HEK293 (cell line): ENCODE data around the gene RPL10.

Experiments
- AEBP2 ChIP-seq: fragments of 450-650 bp; formaldehyde crosslinking; IDR thresholded peaks from 2 replicates; pipeline ENCODE4 v1.5.1; 2016; ENCODE audit warnings: missing biosample characterization, missing genetic modification characterization, borderline replicate concordance
- BCL11A ChIP-seq: fragments of 450-650 bp; formaldehyde crosslinking; IDR thresholded peaks from 2 replicates; pipeline ENCODE4 v1.5.1; 2016; ENCODE audit warnings: low read depth, missing biosample characterization, missing genetic modification characterization
- CTCF ChIP-seq: fragments of 450-650 bp; formaldehyde crosslinking; IDR thresholded peaks from 2 replicates; pipeline ENCODE4 v1.5.1; 2016; ENCODE audit warnings: missing biosample characterization, missing genetic modification characterization
- EGR2 ChIP-seq: fragments of 450-650 bp; formaldehyde crosslinking; IDR thresholded peaks from 2 replicates; pipeline ENCODE4 v1.5.1; 2016; ENCODE audit warnings: low read depth, missing biosample characterization, missing genetic modification characterization
- ELK4 ChIP-seq: IDR thresholded peaks from 2 replicates; pipeline ENCODE4 v1.6.1; 2011; ENCODE audit warnings: mild to moderate bottlenecking, low read depth, low read length, borderline replicate concordance
- GLIS2 ChIP-seq: fragments of 450-650 bp; formaldehyde crosslinking; IDR thresholded peaks from 2 replicates; pipeline ENCODE4 v1.5.1; 2016; ENCODE audit warnings: missing biosample characterization, missing genetic modification characterization
- PRDM6 ChIP-seq: fragments of 450-650 bp; formaldehyde crosslinking; IDR thresholded peaks from 2 replicates; pipeline ENCODE4 v1.5.1; 2017; ENCODE audit warnings: missing biosample characterization, missing genetic modification characterization
- RBAK ChIP-seq: fragments of 450-650 bp; formaldehyde crosslinking; IDR thresholded peaks from 2 replicates; pipeline ENCODE4 v1.5.1; 2016; ENCODE audit warnings: missing biosample characterization, missing genetic modification characterization
- SETDB1 ChIP-seq: IDR thresholded peaks from one replicate; pipeline ENCODE4 v1.6.1; 2017; ENCODE audit warnings: mild to moderate bottlenecking, low read length, moderate library complexity, mixed read lengths; ENCODE audit not compliant: insufficient read length
- TRIM28 ChIP-seq: IDR thresholded peaks from 2 replicates; pipeline ENCODE4 v1.6.1; 2011; ENCODE audit warnings: low read length, control low read depth, borderline replicate concordance
- ZBTB11 ChIP-seq: fragments of 450-650 bp; formaldehyde crosslinking; conservative IDR thresholded peaks from 2 replicates; pipeline ENCODE4 v1.5.1; 2016; ENCODE audit warnings: low read depth, missing biosample characterization, missing genetic modification characterization
- ZBTB20 ChIP-seq: fragments of 450-650 bp; formaldehyde crosslinking; IDR thresholded peaks from 2 replicates; pipeline ENCODE4 v1.5.1; 2016; ENCODE audit warnings: missing biosample characterization, missing genetic modification characterization
- ZBTB48 ChIP-seq: fragments of 450-650 bp; formaldehyde crosslinking; IDR thresholded peaks from 2 replicates; pipeline ENCODE4 v1.5.1; 2016; ENCODE audit warnings: missing biosample characterization, missing genetic modification characterization
- ZBTB6 ChIP-seq: fragments of 450-650 bp; formaldehyde crosslinking; IDR thresholded peaks from 2 replicates; pipeline ENCODE4 v1.5.1; 2017; ENCODE audit warnings: missing biosample characterization, missing genetic modification characterization
- ZFP3 ChIP-seq: fragments of 450-650 bp; formaldehyde crosslinking; IDR thresholded peaks from 2 replicates; pipeline ENCODE4 v1.5.1; 2016; ENCODE audit warnings: low read depth, missing biosample characterization, missing genetic modification characterization
- ZNF114 ChIP-seq: fragments of 450-650 bp; formaldehyde crosslinking; IDR thresholded peaks from 2 replicates; pipeline ENCODE4 v1.5.0; 2017; ENCODE audit warnings: missing biosample characterization, missing genetic modification characterization
- ZNF138 ChIP-seq: fragments of 450-650 bp; formaldehyde crosslinking; IDR thresholded peaks from 2 replicates; pipeline ENCODE4 v1.5.1; 2016; ENCODE audit warnings: missing biosample characterization, missing genetic modification characterization, borderline replicate concordance
- ZNF248 ChIP-seq: fragments of 450-650 bp; formaldehyde crosslinking; IDR thresholded peaks from 2 replicates; pipeline ENCODE4 v1.5.1; 2017; ENCODE audit warnings: missing biosample characterization, missing genetic modification characterization
- ZNF280C ChIP-seq: fragments of 450-650 bp; formaldehyde crosslinking; IDR thresholded peaks from 2 replicates; pipeline ENCODE4 v1.5.1; 2016; ENCODE audit warnings: missing biosample characterization, missing genetic modification characterization
- ZNF302 ChIP-seq: fragments of 450-650 bp; formaldehyde crosslinking; IDR thresholded peaks from 2 replicates; pipeline ENCODE4 v1.5.1; 2016; ENCODE audit warnings: missing biosample characterization, missing genetic modification characterization, low read depth
- ZNF350 ChIP-seq: fragments of 450-650 bp; formaldehyde crosslinking; IDR thresholded peaks from 2 replicates; pipeline ENCODE4 v1.5.0; 2017; ENCODE audit warnings: missing biosample characterization, mild to moderate bottlenecking, missing genetic modification characterization
- ZNF549 ChIP-seq: fragments of 450-650 bp; IDR thresholded peaks from 2 replicates; pipeline ENCODE4 v1.5.1; 2018; ENCODE audit warnings: missing biosample characterization, missing genetic modification characterization, mild to moderate bottlenecking, inconsistent platforms, moderate library complexity
- ZNF555 ChIP-seq: fragments of 450-650 bp; formaldehyde crosslinking; conservative IDR thresholded peaks from 2 replicates; pipeline ENCODE4 v1.5.1; 2017; ENCODE audit warnings: missing biosample characterization, mild to moderate bottlenecking, missing genetic modification characterization, inconsistent platforms
- ZNF610 ChIP-seq: fragments of 450-650 bp; formaldehyde crosslinking; IDR thresholded peaks from 2 replicates; pipeline ENCODE4 v1.5.1; 2016; ENCODE audit warnings: missing biosample characterization, missing genetic modification characterization, borderline replicate concordance
- ZNF645 ChIP-seq: fragments of 450-650 bp; formaldehyde crosslinking; IDR thresholded peaks from 2 replicates; pipeline ENCODE4; 2016; ENCODE audit warnings: missing biosample characterization, missing genetic modification characterization
- ZNF654 ChIP-seq: fragments of 450-650 bp; formaldehyde crosslinking; IDR thresholded peaks from 2 replicates; pipeline ENCODE4 v1.5.1; 2016; ENCODE audit warnings: low read depth, missing biosample characterization, missing genetic modification characterization
- ZNF768 ChIP-seq: fragments of 450-650 bp; formaldehyde crosslinking; IDR thresholded peaks from 2 replicates; pipeline ENCODE4 v1.5.1; 2018; ENCODE audit warnings: missing biosample characterization, mild to moderate bottlenecking, missing genetic modification characterization

RPL10 gene

GRCh38 chrX:154375156-154375504, 23.0 kb upstream of the RPL10 start (continued):
- TF ChIP-seq TRIM28 (no peak), PRDM6 (tag by site-specific recombination) (no peak), ZFP3 (tag by site-specific recombination) (no peak), ELK4 (no peak), ZNF280C (no peak), ZNF645 (tag by site-specific recombination) (no peak), ZNF302 (tag by site-specific recombination) (no peak), ZBTB6 (tag by site-specific recombination) (no peak), ZNF768 (tag by site-specific recombination) (no peak), RBAK (tag by site-specific recombination) (no peak), ZNF114 (tag by site-specific recombination) (no peak), ZNF555 (tag by site-specific recombination) (no peak), ZBTB48 (tag by site-specific recombination) (0 out of 2 replicates have a peak, but pooled peaks have one; percentile 5), ZNF654 (tag by site-specific recombination) (no peak), SETDB1 (no peak), ZNF610 (tag by site-specific recombination) (no peak), ZBTB20 (tag by site-specific recombination) (peak; percentile 70), EGR2 (0 out of 2 replicates have a peak, but pooled peaks have one; percentile 1), ZNF549 (no peak), AEBP2 (tag by site-specific recombination) (no peak), ZNF350 (tag by site-specific recombination) (no peak), ZNF138 (no peak), ZNF248 (tag by site-specific recombination) (no peak), BCL11A (tag by site-specific recombination) (no peak), GLIS2 (tag by site-specific recombination) (no peak), CTCF (tag by site-specific recombination) (no peak), ZBTB11 (tag by site-specific recombination) (no peak)
